Measurements from ENCODE around the gene CCDC57. TPM values are rescaled to one million over a fixed set of nuclear protein-coding genes. Genes with fewer than 3 reads are reported as not detected.

The CCDC57 gene
- total and polyA plus RNA-seq, 2 of the 8 experiments (the other 6 are each of a cell fraction or from before 2014, with no cell fraction given): 8.4 to 12.9 TPM

DNA sequence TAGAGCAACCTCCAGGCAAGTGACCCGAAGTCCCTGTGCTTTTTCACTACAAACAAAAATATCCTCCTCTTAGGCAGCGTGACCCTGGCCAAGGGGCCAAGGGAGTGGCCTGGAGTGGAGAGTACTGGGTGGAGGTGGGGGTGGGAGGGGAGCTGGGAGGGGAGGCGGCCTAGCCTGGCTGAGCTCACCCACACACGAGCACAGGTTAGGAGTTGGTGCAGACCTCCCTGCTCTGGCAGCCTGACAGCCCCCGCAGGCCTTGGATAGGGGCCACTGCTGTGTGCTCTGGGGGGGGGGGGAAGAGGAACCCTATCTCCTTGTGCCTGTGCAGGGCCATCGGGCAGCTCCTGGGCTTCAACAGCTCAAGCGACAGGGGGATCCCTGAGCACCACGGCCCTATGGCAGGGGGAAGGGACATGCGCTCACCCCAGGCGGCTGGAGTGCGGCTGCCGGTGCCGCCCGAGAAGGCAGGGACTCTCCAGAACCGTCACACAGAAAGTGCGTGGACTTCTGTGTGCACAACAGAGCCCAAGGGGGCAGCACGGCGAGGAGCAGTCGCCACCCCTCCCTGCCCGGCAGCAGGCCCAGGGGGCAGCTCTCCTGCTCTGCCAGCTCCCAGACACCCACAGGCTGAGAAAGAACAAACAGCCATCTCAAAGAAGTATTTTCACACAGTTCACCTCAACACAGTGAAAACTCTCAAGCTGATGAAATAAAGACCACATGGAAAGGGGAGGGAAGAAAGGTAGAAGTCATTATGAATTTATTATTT lies 29.5 kb upstream of the CCDC57 start:
- H3K36me3 ChIP-seq (ENCODE audit: control insufficient read depth in 2 of 4, insufficient read depth in 4 of 4, low read length in 3 of 4): peaks cover 21 to 56% (median 43%) of the 10 kb centered on the region in 4 experiments
- H3K27me3 ChIP-seq (replicated peaks in 1 of 4; ENCODE audit: control insufficient read depth in 3 of 4, extremely low read depth in 1 of 4, insufficient read depth in 3 of 4, low read length in 3 of 4): no peaks in the 10 kb centered on the region
- H3K23ac ChIP-seq (ENCODE audit: insufficient read length): no peak overlapping the region
- no peak overlapping the region for H2AK5ac ChIP-seq (ENCODE audit: low read depth, low read length)
- FAIRE-seq (no peak), DNase-seq (ENCODE audit: low read depth in 1 of 2, low spot score in 2 of 2) (no peak)
- H2BK15ac ChIP-seq (ENCODE audit: low read length): no peak overlapping the region
- peaks cover 30 to 41% of the 10 kb centered on the region in 2 experiments for H4K20me1 ChIP-seq (replicated peaks in 1 of 2; ENCODE audit: control insufficient read depth in 1 of 2, insufficient read depth in 2 of 2, low read length in 2 of 2)
- WGBS, 2 experiments (ENCODE audit: extremely low coverage in 1 of 2, insufficient coverage in 1 of 2, insufficient read length in 1 of 2, insufficient replicate concordance in 2 of 2, low coverage in 1 of 2, low lambda C conversion rate in 2 of 2, missing lambda C conversion rate in 1 of 2): 91% methylated on average over 8 of the region's 20 CpGs; no CpG with 5 or more reads in 1 of the 2 experiments
- no peak overlapping the region for H3K4me2 ChIP-seq (ENCODE audit: insufficient read depth in 1 of 2, low read depth in 2 of 2, low read length in 2 of 2)
- H4K91ac ChIP-seq (replicated peaks; ENCODE audit: insufficient read length, low read length): no peak overlapping the region
- H3K56ac ChIP-seq (replicated peaks; ENCODE audit: insufficient read length, low read depth, low read length): no peak overlapping the region
- H3K23me2 ChIP-seq (ENCODE audit: low read depth, low read length): no peaks in the 10 kb centered on the region
- peaks cover 12% of the 10 kb centered on the region for H3K79me1 ChIP-seq (ENCODE audit: low read depth, low read length)
- peaks cover 0 to 12% of the 10 kb centered on the region in 2 experiments; a peak in 1 of 4 replicates for H3K79me2 ChIP-seq (ENCODE audit: control insufficient read depth in 1 of 2, insufficient read depth in 2 of 2, low read length in 2 of 2)
- no peak overlapping the region for H3K14ac ChIP-seq (ENCODE audit: insufficient read length)
- H2BK120ac ChIP-seq (replicated peaks; ENCODE audit: low read depth, low read length): no peak overlapping the region
- ChIA-PET POLR2A (ENCODE audit: partially characterized antibody) (interaction anchor here (0.8 to 2.4 kb wide), 13 partner anchors 9 to 260 kb away, joined by 3 to 10 read pairs (median 4); partner anchors contain the start of genes CCDC57, CSNK1D and SLC16A3), CTCF (ENCODE audit: partially characterized antibody) (interaction anchor here (0.7 to 2.3 kb wide), 10 partner anchors 9 to 649 kb away, joined by 3 to 12 read pairs (median 4); partner anchors contain the start of gene SLC16A3)
- no peak for TF ChIP-seq TEAD4 (IDR thresholded peaks at IDR 0.05; ENCODE audit: low read depth, low read length)
- TF ChIP-seq RFX5 (IDR thresholded peaks at IDR 0.05; ENCODE audit: borderline replicate concordance, low read depth, low read length): no peak
- no peak for TF ChIP-seq RAD21 (IDR thresholded peaks at IDR 0.05 in 1 of 2, conservative IDR thresholded peaks at IDR 0.05 in 1 of 2; ENCODE audit: low read depth in 2 of 2, low read length in 2 of 2)
- no peak for TF ChIP-seq YY1 (IDR thresholded peaks at IDR 0.05; ENCODE audit: low read depth, low read length)
- TF ChIP-seq NANOG (IDR thresholded peaks at IDR 0.05; ENCODE audit: insufficient read depth, low read depth, low read length, poor library complexity, severe bottlenecking): no peak
- no peak for TF ChIP-seq SUZ12 (IDR thresholded peaks at IDR 0.05; ENCODE audit: low read length)
- no peak for TF ChIP-seq BRCA1 (IDR thresholded peaks at IDR 0.05; ENCODE audit: low read depth, low read length)
- no peak for TF ChIP-seq CREB1 (IDR thresholded peaks at IDR 0.05)
- no peak for TF ChIP-seq POLR2A (IDR thresholded peaks at IDR 0.05; ENCODE audit: control extremely low read depth in 1 of 2, low read depth in 2 of 2, low read length in 2 of 2)
- no peak for TF ChIP-seq SP4 (IDR thresholded peaks at IDR 0.05; ENCODE audit: low read length)
- H2AFZ ChIP-seq (ENCODE audit: low read length): no peak overlapping the region
- no peak overlapping the region for H3K4ac ChIP-seq (replicated peaks; ENCODE audit: insufficient read length, low read depth, low read length)
- no peak overlapping the region for H4K8ac ChIP-seq (ENCODE audit: extremely low read depth, insufficient read depth, low read length)
- H3K4me1 ChIP-seq (replicated peaks in 1 of 4; ENCODE audit: control insufficient read depth in 3 of 4, insufficient read depth in 4 of 4, low read length in 3 of 4): peaks cover 0 to 3% (median 0%) of the 10 kb centered on the region in 4 experiments; a peak in 1 of 7 replicates
- no peak overlapping the region for H2BK5ac ChIP-seq (ENCODE audit: low read depth, low read length)
- no peaks in the 10 kb centered on the region; a peak in 1 of 4 replicates for H3K9me3 ChIP-seq (ENCODE audit: insufficient read depth in 2 of 2, low read depth in 1 of 2, low read length in 1 of 2)
- H2BK20ac ChIP-seq (ENCODE audit: low read length): no peak overlapping the region
- H4K5ac ChIP-seq (ENCODE audit: insufficient read length, low read depth, low read length): no peak overlapping the region
- H3K18ac ChIP-seq (ENCODE audit: extremely low read depth, low read length): no peak overlapping the region
- no peak overlapping the region for H3K27ac ChIP-seq (ENCODE audit: low read depth, low read length)
- no peak overlapping the region for H2BK12ac ChIP-seq (ENCODE audit: low read depth, low read length)
- no peak overlapping the region for H3K9ac ChIP-seq (replicated peaks in 1 of 4; ENCODE audit: extremely low read depth in 1 of 4, low read depth in 3 of 4, low read length in 3 of 4)
- H3K4me3 ChIP-seq (ENCODE audit: extremely low read depth in 1 of 4, insufficient read depth in 2 of 4, low read depth in 3 of 4, low read length in 4 of 4): no peak overlapping the region
